Left forelimb (tissue), 1 donor: ENCODE results near the gene SCPEP1.
"Not testable (repeated sequence)": the region's sequence is repeated elsewhere in the genome, so short reads cannot be mapped to it uniquely, and the experiment has no call there.

ENCODE experiments used
- DNase-seq: peaks from one replicate; pipeline ENCODE4 v3.0.0-alpha.2; 2018; ENCODE audit warnings: low spot score

Gene SCPEP1, protein sequence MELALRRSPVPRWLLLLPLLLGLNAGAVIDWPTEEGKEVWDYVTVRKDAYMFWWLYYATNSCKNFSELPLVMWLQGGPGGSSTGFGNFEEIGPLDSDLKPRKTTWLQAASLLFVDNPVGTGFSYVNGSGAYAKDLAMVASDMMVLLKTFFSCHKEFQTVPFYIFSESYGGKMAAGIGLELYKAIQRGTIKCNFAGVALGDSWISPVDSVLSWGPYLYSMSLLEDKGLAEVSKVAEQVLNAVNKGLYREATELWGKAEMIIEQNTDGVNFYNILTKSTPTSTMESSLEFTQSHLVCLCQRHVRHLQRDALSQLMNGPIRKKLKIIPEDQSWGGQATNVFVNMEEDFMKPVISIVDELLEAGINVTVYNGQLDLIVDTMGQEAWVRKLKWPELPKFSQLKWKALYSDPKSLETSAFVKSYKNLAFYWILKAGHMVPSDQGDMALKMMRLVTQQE

DNA sequence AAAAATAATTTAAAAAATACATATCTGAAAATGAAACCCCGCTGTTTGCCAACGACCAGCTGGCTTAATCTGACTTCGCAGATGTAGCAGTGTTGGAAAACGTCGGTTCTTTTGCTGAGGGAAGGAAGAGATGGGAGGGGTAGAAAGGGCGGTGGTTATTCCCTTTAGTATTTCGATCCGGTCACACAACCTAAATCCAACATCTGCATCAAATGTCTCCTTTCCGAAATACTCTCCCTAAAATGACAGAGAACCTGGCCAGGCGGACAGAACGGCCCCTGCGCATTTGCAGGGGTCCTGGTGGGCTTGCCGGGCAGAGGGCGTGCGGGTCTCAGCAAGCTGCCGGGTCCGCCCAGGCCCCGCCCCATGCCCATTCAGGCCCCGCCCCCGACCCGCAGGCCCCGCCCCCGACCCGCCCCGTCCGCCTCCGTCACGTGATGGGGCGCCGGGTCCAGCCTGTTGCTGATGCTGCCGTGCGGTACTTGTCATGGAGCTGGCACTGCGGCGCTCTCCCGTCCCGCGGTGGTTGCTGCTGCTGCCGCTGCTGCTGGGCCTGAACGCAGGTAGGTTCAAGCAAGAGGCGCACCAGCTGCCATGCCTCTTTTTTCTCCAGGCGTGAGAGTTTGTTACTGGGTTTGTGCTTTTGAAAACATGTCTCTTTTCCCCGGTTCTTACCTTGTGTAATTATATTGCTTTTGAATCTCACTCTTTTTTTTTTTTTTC is at the start of gene SCPEP1:
TSS of gene SCPEP1 (plus strand) at position 459 of the 723 bp plus-strand sequence. CDS start at position 488, 29 bp downstream.
- peak; percentile 92 for DNase-seq

DNA sequence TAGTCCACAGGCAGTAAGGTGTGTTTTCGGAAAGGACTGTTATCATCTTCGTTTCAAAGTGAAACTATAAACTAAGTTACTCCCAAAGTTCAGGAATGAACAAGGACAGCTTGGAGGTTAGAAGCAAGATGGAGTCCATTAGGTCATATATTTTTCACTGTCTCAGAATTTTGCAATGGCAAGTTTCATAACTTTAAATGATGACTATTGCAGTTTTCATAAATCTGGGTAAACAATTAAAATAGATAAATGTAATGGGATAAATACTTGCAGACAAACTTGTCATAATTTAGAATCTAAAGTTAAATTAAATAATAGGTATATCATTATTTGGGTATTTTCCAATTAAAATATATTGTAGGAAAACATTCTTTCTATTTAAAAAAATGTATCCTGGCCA is 49.3 kb upstream of the SCPEP1 start:
- no peak for DNase-seq

GRCh38 chr17:56929362-56929969 is 48.5 kb upstream of the SCPEP1 start:
- DNase-seq, result no peak

DNA sequence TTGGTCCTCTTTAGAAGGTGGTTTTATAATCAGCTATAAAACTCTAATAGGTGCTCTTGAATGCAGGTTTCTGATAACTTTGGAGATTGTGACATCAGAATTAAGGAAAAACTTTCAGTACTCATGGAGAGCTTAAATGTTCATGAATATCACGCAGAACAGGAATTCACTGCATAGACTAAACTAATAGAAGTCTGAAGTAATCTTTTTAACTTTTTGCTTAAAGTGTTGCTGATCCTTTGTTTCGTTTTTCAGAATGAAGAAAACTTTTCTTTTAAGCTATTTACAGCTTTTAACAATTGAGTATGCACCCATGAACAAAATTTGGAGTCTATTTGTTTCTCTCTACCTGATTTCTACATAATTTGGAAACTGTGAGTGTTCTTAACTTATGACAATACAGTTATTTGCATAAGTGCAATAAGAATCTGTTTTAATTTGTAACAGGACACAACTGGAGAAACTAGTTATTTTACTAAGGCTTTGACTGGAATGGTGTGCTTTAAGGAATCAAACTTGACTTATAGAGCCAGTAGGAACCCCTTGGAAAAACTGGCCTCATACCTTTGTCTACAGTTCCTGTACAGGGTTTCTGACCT is 47.1 kb upstream of the SCPEP1 start:
- DNase-seq, result no peak

GRCh38 chr17:56933151-56933745 is 44.7 kb upstream of the SCPEP1 start:
- no peak for DNase-seq

DNA sequence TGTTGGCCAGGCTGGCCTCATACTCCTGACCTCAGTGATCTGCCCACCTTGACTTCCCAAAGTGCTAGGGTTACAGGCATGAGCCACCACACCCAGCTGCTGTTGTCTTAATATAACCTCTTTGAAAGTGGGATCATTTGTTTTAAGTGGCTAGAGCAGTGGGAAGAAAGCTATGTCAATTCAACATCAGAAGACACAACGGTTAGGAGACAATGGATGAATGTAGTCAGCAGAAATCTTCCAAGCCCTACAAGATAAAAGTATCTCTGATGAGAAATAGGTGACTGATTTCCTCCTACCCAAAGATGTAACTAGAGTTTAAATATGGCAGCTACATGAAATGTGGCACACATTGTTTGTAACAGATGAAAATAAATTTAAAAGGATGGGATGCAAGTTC is 44.1 kb upstream of the SCPEP1 start:
- DNase-seq, result no peak

DNA sequence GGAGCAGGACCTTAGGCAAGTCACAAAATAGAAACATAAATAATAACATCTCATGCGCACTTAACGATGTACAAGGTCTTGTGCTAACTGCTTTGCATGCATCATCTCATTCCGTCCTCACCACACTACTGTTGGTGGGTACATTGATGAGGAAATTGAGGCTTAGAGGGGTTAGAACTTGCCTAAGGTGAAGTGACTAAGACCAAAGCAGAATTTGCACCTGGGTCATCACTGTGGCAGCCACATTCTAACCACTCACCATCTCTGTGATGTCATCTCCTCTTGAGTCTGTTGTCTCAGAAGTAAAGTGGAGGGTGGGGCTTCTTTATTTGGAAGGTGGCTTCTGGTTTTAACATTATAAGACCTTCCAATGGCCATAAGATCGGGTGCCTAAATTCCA is 43.7 kb upstream of the SCPEP1 start:
- no peak for DNase-seq

DNA sequence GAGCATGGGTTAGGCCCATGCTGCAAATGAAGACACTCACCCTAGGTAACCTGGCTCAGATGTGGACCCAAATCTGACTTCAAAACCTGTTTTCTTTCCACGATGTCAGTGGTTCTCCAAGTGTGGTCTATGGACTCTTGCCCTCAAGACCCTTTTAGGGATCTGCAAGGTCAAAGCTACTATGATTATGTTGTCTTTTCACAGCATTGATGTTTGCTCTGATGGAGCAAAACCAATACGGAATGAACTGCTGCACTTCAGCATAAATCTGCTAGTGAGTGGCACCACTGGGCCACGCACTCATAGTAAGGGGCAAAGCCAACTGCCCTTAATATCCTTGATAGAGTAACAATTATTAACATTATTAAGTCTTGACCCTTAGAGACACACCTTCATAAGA is 42.5 kb upstream of the SCPEP1 start:
- no peak for DNase-seq

GRCh38 chr17:56936697-56937322 is 41.1 kb upstream of the SCPEP1 start:
- DNase-seq, result no peak

DNA sequence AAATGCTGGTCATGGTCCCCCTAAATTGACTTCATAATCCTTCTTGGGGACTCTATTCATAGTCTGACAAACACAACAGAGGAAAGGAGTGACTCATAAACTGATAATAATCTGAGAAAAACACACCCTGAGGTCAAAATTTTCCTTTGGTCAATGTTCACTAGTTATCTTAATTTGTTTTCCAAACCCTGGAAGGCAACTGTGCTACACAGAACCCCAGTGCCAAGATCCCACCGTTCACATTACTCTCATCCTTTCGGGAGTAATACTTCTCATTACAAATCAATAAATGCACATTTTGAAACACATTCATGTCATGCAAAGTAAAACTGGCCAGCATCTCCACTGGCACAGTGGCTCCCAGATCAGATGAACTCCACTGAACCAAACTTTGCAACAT is 40.2 kb upstream of the SCPEP1 start:
- no peak for DNase-seq

- DNase-seq, result not testable (repeated sequence)
Observed at GRCh38 chr17:56938206-56938605, 39.7 kb upstream of the SCPEP1 start.

GRCh38 chr17:56939869-56940484 is 38.0 kb upstream of the SCPEP1 start:
- DNase-seq, result no peak

DNA sequence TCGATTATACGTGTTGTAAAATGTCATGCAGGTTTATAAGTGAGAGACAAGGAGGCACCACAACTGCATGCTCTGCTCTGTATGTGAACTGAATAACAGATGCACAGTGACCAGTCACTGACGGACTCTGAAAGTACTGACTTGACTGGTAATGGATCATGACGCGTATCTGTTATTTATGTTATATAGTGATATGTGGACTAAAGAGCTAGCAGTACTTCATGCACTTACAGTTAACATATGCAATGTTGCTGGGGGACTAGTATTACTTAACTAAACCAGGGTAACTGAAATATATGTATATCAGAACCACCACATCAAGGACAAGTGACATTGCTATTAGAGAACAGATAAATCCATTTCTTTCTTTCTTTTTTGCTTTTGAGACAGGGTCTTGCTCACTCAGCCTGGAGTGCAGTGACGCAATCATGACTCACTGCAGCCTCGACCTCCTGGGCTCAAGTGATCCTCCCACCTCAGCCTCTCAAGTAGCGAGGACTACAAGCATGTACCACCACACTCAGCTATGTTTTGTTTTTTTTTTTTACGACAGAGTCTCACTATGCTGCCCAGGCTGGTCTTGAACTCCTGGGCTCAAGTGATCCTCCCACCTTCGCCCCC is 34.3 kb upstream of the SCPEP1 start:
- no peak for DNase-seq

DNA sequence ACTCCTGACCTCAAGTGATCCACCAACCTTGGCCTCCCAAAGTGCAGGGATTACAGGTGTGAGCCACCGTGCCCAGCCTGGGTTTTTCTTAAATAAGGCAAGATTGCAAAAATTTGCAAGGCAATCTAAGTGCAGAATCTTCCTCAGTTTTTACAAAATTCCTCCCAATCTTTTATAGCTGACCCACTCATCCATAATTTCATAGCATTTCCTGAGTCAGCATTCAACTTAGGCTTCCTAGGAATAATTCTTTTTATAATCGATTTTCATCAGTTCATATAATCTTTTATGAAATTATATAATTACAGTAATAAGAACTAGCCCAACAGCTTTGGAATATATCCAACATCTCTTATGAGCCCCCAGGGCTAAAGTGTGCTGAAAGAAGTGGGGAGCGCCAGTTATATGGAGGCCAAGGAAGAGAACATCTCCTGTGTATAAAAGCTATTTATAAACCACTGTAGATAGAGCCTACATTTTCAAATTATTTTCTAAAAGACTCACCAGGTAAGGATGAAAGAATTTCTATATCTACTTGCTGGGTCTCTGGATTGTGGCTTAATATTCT is 31.9 kb upstream of the SCPEP1 start:
- no peak for DNase-seq

DNA sequence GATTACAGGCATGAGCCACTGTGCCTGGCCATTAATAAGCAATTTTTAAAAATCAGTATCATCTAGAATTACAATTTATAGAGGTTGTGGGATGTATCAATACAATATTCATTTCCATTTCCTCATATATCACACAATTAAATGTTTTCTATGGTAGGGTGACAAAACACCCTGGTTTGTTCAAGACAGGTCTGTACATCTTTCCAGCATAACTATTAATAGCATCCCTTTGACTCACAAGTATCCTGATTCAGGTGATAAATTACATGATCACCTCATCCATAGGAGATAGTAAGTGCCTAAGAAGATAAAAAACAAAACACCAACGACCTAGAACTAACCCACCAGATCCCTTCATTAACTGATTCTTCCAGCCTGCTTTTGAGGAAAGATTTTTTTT is 30.2 kb upstream of the SCPEP1 start:
- DNase-seq, result no peak

- DNase-seq, result no peak
Observed at GRCh38 chr17:56948491-56948890, 29.4 kb upstream of the SCPEP1 start.

- no peak for DNase-seq
Observed at GRCh38 chr17:56949595-56949994, 28.3 kb upstream of the SCPEP1 start.

DNA sequence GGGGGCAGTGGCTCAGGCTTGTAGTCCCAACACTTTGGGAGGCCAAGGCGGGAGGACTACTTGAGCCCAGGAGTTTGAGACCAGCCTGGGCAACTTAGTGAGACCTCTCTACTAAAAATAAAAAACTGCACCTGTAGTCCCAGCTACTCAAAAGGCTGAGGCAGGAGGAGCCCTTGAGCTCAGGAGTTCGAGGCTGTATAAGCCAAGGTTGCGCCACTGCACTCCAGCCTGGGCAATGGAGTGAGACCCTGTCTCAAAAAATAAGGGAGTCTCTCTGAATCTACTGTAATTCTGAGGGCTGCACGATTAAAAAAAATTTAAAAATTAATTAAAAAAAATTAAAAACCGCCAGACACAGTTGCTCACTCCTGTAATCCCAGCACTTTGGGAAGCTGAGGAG is 20.9 kb upstream of the SCPEP1 start:
- DNase-seq, result no peak

DNA sequence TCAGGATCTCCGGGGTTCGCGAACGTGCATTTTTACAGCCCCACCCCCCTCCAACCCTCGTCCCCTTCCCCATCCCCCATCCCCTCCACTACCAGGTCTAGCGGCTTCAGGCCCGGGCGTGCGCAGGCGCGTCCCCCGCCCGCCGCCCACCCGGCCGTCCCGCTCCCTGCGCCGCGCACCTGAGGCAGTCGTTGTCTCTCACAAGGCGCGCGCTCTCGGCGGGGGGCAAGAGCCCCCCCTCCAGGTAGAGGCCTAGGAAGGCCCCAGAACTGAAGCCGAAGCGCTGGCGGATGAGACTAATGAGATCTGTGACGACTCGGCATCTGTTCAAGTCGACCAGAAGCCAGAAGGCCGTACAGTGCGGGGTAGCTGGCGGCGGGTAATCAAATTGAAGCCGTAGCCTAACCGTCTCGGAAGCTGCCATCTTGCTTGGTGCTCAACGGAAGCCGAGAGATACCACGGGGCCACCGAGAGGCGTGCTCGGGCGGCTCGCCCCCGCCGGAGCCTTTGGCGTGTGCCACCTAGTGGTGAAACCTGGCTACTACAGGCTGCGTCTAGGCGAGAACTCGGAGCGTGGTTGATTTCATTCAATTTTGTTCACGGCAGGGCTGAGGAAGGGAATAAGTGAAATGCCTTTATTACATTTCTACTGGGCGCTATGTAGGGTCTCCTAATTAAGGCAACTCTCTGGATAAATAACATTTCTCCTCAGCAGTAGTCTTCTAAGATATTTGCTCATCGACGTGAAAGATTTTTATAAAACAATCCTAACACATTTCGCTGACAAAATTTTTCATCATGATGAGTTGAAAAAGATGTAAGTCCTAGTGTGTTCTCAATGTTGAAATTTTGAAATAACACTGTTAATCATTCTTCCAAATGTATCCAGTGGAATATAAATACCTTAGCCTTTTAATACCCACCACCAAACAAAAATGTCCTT is 17.1 kb upstream of the SCPEP1 start, which contains the start of gene COIL:
TSS of gene COIL (minus strand) at position 455 of the 943 bp plus-strand sequence. CDS start at position 424, 31 bp downstream.
- DNase-seq, result peak; percentile 92
